NCI-H526 (cell line): Measurements from ENCODE around the gene MED29.

ENCODE experiments used
- DNase-seq, 2 experiments: peaks; one replicate each; lab custom pipeline; 2025; lab: John Stamatoyannopoulos, UW

The MED29 gene

DNA sequence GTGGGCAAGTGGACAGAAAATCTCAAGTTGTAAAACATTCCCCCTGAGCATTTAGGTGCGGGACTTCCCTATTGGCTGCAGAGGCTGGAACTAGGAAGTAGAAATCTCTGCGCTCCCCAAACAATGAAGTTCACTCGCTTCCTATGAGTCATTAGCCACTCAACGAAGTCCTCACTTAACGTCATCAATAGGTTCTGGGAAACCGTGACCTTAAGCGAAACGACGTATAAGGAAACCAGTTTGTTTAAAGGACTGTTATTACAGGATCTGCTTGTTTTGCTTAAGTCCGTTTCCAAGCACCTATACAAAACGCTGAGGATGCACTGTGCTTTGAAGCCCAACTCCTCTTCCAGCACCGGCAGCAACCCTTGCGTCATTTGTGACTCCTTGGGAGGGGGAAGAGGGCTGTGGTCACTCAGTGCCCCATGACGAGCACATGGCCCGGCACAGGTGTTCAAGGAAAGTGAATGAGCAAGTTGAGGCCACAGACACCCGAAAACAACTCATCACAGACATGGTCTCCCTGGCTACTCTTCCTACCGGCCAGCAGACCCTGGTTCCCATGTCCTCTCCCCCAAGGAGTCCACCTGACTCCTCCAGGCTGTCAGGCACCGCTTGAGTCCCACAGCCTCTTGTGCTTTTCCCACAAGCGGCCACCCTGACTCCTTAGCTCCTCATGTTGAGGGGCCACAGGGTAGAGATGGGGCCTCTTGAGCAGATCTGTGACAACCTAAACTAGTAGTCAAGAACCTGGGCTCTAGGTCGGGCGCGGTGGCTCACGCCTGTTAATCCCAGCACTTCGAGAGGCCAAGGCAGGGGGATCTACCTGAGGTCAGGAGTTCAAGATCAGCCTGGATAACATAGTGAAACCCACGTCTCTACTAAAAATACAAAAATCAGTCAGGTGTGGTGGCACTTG lies 39.8 kb downstream of the MED29 start:
- no peak for DNase-seq

DNA sequence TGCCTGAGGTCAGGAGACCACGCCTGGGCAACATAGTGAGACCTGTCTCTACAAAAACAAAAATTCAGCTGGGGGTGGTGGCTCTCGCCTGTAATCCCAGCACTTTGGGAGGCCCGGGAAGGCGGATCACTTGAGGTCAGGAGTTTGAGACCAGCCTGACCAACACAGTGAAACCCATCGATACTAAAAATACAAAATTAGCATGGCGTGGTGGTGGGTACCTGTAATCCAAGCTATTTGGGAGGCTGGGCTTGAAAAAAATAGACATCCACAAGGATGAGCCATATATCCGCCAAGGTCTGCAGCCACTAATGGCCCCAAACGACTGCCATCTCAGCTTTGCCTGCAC lies 41.5 kb downstream of the MED29 start:
- no peak for DNase-seq

DNA sequence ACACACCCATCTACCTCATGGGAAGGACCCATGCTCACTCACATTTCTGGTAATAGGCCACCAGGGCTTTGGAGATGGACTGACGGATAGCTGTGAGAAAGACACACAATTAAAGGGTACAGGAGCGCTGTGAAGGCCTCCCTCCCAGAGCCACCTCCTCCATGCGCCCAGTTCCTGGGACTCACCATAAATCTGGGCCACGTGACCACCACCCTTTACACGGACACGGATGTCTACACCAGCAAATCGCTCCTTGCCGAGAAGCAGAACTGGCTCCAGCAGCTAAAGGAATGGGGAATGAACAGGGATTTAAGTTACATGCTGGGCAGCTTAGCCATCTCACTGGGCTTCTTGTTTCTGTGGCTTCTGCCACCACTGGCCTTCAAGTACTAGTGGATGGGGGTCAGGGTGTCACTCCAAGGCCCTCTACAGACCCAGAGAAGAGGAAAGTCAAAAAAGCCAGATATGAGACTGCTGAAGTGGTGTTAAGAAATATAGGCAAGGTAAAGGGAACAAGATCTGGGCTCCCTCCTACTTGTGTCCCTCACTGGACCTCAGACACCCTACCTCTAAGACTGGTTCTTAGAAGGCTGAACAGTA lies 42.4 kb downstream of the MED29 start:
- DNase-seq: no peak

DNA sequence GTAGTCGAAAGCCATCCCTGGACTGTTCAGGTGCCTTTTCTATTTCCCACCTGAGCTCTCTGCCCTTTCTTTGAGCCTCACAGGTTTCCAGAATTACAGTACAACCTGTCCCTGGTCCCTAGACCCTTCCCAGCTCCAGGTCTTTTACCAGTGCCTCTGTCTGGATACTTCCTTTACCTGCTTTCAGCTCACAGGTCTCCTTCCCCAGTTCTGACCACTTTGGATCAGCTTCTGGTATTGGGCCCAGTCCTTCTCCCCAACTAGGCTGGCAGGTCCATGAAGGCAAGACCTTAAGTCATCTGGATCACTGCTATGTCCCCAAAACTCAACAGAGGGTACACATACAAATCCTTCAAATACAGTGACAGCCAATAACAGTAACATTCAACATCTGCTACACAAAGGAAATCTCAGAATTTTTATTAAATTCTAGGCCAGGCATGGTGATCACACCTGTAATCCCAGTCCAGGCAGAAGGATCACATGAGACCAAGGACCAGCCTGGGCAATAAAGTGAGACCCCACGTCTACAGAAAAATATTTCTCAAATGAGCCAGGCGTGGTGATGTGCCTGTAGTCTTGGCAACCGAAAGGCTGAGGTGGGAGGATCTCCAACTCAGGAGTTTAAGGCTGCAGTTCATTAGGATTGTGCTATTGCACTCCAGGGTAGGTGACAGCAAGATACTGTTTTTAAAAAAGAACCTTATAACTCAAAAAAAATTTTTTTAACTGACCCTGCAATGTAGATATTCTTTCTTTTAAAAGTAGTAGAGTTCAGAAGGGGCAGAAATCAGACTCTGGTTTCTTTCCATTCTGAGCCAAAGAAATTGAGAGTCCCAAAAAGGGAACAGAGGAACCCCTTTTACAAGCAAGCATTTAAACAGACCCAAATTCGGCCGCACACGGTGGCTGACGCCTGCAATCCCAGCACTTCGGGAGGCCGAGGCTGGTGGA lies 43.2 kb downstream of the MED29 start:
- DNase-seq: no peak

DNA sequence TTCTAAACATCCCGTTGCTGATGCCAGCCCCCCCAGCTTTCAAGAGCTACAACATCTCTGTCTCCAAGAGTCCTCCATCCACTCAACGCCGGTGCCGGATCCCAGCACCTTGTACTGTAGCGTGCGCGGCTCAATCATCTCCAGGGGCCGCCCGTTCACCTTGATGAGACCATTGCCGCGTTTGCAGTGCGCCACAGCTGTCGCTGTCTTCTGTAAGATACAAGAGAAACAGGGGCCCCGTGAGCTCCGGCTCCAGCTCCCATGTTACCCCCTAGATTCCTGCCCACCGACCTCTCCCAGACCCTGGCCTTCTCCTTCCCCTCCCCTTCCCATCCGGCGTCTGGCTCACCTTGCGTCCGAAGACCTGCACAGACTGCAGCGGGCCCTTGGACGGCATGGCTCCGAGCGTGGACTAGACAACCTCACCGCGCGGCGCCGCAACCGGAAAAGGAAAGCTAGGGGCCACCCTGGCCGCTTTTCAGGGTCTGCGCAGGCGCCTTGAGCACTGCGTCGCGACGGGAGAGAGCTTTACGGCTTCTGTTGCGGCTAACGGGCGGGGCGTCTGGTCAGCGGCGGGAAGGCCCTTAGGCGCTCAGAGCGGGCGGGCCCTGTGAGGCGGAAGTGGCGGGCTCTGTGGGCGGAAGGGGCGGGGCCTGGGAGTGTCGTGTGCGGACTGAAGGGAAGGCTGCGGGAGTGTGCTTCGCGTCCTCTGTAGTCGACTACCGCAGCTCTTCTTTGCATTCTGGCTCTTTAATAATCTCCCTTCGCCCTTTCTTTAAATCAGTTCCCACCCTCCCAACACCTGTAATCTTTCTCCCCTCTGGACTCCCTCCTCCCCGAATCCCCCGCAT lies 44.5 kb downstream of the MED29 start, which contains the start of gene RPS16:
RPS16 (minus strand) TSS at position 451 of the 851 bp plus-strand sequence; CDS start at position 397, 54 bp downstream.
- DNase-seq: peak; percentile 96 to 100

DNA sequence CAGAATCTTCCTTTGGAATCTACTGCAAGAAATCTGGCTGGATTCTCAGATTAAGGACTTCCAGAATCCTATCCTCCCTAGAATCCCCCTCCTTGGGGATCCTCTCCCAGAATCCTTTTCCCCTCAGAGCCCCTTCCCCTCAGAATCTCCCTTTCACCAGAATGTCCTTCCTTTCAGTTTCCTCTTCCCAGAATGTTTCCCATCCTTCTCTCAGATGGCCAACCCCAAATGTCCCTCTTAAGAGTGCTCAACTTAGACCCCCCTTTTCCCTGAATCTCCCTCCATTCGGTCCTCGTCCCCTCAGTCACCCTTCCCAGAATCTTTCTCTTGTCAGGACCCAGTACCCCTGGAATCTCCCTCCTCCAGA lies 45.2 kb downstream of the MED29 start:
- no peak for DNase-seq

DNA sequence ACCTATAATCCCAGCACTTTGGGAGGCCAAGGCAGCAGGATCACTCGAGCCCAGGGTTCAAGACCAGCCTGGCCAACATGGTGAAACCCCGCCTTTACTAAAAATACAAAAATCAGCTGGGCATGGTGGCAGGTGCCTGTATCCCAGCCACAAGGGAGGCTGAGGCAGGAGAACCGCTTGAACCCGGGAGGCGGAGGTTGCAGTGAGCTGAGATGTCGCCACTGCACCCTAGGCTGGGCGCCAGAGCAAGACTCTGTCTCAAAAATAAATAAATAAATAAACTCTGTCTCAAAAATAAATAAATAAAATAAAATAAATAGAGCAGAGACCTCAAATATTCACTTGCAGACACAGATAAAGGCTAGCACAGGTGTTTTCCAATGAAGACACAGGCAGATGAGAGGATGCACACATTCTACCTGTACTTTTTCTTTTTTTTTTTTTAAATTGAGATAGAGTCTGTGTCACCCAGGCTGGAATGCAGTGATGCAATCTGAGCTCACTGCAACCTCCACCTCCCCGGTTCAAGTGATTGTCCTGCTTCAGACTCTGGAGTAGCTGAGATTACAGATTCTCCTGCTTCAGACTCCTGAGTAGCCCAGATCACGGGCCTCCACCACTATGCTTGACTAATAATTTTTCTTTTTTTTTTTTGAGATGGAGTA lies 47.2 kb downstream of the MED29 start:
- DNase-seq: no peak

DNA sequence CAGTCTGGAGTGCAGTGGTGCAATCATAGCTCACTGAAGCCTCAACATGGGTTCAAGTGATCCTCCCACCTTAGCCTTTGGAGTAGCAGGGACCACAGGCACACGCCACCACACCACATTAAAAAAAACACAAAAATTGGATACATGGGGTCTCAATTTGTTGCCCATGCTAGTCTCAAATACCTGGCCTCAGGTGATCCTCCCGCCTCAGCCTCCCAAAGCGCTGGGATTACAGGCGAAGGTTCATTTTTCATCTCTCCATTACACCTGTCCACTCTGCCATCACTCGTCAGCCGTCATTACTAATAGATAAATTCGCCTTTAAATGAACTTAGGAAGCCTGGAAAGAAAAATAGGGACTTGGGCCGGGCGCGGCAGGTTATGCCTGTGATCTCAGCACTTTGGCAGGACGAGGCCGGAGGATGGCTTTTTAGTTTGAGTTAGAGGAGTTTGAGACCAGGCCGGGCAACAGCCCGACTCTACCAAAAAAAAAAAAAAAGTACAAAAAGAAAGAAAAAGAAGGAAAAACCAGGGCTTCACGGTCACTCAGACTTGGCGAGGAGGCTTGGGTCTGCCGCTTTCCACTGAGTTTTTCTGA lies 53.5 kb downstream of the MED29 start:
- DNase-seq: no peak

DNA sequence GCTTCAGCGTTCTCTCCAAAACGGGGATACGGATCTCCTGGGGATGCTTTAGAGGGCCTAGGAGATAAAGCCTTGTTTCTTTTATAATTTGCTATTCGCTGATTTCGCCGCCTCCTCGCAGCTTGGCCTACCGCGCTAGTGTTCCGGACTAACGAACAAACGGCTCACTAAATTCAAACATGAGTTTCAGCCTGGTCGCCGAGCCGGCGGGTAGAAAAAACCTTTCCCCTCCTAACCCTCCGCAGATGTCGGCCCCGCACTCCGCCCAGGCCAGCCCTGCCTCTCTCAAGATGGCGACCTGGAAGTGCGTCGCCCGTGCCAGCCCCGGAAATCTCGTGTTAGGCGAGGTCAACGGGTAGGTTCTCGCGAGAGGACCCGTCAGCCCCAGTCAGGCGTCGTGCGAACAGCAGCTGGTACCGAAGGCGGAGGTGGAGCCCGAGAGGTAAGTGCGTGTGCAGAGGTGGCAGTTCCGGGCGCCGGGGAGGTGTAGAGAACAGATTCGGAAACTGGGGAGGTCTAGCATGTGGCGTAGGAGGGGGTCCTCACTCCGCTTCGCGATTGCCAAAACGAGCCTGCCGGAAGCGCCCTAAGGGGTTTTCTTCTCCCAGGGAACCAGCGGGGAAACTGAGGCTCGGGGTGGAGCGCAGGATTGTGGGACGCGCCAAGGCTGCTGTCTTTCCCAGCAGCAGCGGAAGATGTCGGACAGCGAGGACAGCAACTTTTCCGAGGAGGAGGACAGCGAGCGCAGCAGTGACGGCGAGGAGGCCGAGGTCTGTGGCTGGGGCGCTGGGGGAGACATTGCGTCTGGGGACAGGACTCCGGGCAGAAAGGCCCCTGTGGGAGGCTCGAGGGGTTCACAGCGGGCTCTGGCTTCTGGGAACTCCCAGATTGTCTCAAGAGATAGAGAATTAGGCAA lies 54.3 kb downstream of the MED29 start, which contains the start of gene SUPT5H:
SUPT5H (plus strand) TSS at position 387 of the 916 bp plus-strand sequence; CDS start at position 696, 309 bp downstream.
- peak; percentile 97 to 99 for DNase-seq

DNA sequence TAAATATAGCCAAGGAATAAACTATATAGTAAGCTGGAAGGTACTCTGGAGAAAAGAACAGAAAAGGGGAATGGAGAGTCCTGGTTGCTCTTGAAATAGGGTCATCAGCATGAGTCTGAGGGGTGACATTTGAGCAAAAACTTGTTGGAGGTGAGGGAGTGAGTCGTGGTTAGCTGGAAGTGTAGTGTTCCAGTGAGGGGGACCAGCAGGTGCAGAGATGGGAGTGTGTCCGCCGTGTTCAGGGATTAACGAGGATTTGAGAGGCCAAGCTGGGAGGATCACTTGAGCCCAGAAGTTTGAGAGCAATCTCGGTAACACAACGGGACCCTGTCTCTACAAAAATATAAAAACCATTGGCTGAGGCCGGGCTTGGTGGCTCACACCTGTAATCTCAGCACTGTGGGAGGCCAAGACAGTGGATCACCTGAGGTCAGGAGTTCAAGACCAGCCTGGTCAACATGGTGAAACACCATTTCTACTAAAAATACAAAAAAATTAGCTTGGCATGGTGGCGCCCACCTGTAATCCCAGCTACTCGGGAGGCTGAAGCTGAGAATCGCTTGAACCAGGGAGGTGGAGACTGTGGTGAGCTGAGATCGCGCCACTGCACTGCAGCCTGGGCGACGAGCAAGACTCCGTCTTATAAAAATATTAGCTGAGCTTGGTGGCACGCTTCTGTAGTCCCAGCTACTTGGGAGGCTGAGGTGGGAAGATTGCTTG lies 55.3 kb downstream of the MED29 start:
- no peak for DNase-seq

DNA sequence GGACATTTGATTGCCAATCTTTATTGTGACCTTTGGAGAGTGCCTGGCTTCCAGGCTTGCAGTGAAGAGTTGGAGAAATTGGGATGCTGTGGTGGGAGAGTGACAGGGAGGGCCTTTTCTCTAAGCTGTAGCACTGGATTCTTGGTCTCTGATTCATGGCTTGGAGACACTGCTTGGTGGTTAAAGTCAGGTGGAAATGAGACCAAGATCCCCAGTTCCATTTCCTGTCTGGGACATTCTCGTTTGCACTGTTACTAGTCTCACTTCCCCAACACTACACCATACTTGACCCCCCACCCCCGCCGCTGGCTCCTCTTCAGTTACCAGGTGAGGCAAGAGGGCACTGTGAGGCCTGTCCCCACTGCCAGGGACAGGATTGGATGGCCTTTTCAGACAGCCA lies 57.1 kb downstream of the MED29 start:
- DNase-seq: no peak

DNA sequence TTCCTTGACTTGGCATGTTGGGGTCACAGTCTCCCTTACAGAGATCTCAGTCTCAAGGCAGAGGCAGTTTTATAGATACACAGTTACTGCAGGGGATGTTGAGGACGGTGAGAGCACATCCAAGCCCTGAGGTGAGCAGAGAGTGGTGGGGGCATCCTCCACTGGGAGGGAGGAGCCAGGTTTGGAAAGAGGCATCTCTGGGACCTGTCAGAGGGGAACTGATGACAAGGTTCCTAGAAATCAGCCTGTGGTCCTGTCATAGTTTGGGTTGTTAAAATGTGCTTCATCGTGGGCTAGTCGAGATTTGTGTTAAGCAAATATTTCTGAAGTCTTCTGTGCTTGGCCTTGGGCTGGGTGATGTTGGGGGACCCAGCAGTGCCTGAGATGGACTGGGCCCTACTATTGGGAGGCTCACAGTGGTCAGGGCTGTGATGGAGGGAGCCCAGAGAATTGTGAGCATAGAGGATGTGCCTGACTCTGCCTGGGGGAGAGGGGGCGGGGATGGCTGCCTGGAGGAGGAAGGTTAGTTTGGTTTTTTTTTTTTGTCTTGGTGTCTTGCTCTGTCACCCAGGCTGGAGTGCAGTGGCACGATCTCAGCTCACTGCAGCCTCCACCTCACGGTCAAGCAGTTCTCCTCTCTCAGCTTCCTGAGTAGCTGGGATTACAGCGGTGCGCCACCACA lies 58.1 kb downstream of the MED29 start:
- no peak for DNase-seq
